Fibroblast of mammary gland (primary cell): ENCODE data around the gene TNNI3.

Experiments
- DNase-seq: peaks from one replicate; pipeline ENCODE4 v3.0.0-alpha.2; 2010; ENCODE audit warnings: low read depth
- H3K4me3 ChIP-seq: 2 replicates; pipeline ENCODE4 v1.5.1; 2011; ENCODE audit warnings: low read depth, mild to moderate bottlenecking, low read length, moderate library complexity; ENCODE audit not compliant: control insufficient read depth
- CTCF ChIP-seq: conservative IDR thresholded peaks from 2 replicates; pipeline ENCODE4 v1.5.1; 2011; ENCODE audit warnings: low read depth, low read length, inconsistent platforms; ENCODE audit not compliant: control insufficient read depth, insufficient read depth

Gene TNNI3

GRCh38 chr19:55178781-55179599, 21.5 kb upstream of the TNNI3 start:
- DNase-seq = peak; percentile 84
- H3K4me3 ChIP-seq = peak overlapping the region; percentile 29
- no peak for TF ChIP-seq CTCF

- no peak for TF ChIP-seq CTCF
- DNase-seq = no peak
- no peak overlapping the region for H3K4me3 ChIP-seq
Observed at GRCh38 chr19:55176076-55176475, 18.5 kb upstream of the TNNI3 start.

GRCh38 chr19:55175117-55175867, 17.8 kb upstream of the TNNI3 start:
- no peak overlapping the region for H3K4me3 ChIP-seq
- no peak for DNase-seq
- TF ChIP-seq CTCF = no peak

GRCh38 chr19:55174425-55175116, 17.0 kb upstream of the TNNI3 start:
- no peak overlapping the region for H3K4me3 ChIP-seq
- TF ChIP-seq CTCF = no peak
- no peak for DNase-seq

GRCh38 chr19:55173714-55174409, 16.3 kb upstream of the TNNI3 start:
- no peak for TF ChIP-seq CTCF
- H3K4me3 ChIP-seq = peak overlapping the region; percentile 61
- DNase-seq = peak; percentile 81

- peak overlapping the region; percentile 61 for H3K4me3 ChIP-seq
- no peak for DNase-seq
- TF ChIP-seq CTCF = no peak
Observed at GRCh38 chr19:55173186-55173713, 15.7 kb upstream of the TNNI3 start.
